ENCODE data around the gene YIPF7. TPM values are rescaled to one million over a fixed set of nuclear protein-coding genes. Genes with fewer than 3 reads are reported as not detected.

Gene YIPF7
- polyA plus RNA-seq (ENCODE audit: insufficient read depth in 1 of 5, insufficient read length in 5 of 5, low replicate concordance in 1 of 5) = under 1 TPM; 0.19 to 0.53 (median 0.44) TPM
- long read RNA-seq, donor 1 = 0 reads
- long read RNA-seq, donor 2 = 0 reads
- long read RNA-seq, donor 3 = 0 reads
- long read RNA-seq, donor 4 = 0 reads
- long read RNA-seq, donor 5 = 0 reads
- long read RNA-seq, donor 6 = 0 reads
- long read RNA-seq, donor 7 = 0 reads
- long read RNA-seq, donor 8 = 0 reads

DNA sequence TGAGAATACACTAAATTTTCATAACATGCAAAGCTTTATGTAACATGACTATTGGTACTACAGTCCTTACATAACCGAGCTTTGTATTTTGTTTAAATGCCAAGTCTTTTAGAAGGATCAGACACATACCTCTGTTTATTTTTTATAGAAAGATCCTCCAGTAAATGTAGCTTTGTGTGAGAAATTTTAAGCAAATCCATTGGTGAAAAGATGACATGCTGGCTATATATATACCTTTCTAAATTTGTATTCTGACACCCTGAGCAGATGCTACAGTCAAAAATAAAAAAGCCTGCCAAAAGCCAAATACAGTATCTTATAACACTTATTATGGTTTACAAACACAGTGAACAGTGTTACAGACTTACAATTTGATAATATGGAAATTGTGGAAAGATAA is at the start of gene YIPF7:
YIPF7 (minus strand) TSS at position 201 of the 400 bp plus-strand sequence. CDS start 1,525 bp downstream, outside the sequence.
- DNase-seq = no peak

DNA sequence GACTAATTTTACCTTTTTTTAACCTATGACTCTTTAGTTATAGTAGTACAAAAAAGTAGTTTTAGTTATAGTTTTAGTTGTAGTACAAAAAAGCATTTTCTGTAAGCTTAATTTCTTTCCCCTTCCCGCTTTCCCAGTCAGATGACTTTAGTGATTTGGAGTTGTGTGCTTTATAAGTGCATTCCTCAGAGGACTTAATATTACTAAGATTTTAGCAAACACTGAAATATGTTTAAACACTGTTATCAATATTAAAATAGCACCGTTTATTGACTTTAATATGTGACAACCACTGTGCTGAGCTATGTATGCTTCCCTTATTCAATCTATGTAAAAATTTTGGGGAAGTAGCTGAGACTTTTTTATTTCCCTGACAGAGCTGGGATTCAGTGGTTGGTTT is 49.6 kb upstream of the YIPF7 start:
- no peak for DNase-seq

DNA sequence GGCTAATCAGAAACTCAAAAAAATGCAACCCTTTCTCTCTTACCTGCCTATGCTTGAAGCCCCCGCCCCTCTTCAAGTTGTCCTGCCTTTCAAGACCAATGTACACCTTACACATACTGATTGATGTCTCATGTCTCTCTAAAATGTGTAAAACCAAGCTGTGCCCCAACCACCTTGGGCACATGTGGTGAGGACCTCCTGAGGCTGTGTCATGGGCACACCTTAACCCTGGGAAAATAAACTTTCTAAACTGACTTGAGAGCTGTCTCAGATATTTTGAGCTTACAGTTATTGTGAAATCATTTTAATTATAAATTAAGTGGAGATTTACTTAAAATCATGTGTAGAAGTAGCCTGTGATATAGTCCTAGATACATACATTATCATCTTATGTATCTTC is 49.0 kb upstream of the YIPF7 start:
- no peak for DNase-seq

DNA sequence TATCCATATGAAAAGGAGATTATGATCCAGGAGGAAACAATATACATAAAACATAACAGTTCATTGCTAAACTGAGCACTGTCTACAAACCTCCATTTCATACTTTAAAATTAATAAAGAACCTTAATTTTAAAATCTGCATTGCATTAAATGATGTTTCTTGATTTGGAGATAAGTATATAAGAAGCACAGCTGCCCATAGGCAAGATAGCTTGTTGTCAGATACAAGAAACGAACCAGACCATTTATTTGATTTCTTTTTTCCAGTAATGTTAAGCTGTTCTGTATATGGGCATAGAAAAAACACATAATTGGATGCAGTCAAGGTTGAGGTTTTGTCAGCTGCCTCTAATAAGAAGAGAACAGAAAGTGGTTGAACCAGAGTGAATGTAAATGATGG is 33.2 kb upstream of the YIPF7 start:
- no peak for DNase-seq

DNA sequence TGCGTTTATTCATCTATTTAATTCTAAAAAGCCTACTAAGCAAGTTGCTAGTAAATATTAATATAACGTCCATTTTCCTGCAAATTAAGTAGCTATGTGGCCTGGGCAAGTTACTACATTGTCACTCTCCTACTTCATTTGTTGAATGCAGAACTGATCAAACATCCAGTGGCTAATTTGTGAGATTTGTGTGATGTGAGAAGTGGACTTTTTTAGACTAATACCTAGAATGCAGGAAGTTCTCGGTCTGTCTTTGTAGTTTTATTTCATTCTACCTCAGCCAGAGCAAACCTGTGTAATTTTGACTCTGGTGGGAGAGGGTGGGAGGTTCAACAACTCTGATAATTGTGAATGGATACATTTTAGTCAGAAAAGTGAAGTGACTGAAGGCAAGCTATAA is 27.6 kb upstream of the YIPF7 start:
- DNase-seq = no peak

DNA sequence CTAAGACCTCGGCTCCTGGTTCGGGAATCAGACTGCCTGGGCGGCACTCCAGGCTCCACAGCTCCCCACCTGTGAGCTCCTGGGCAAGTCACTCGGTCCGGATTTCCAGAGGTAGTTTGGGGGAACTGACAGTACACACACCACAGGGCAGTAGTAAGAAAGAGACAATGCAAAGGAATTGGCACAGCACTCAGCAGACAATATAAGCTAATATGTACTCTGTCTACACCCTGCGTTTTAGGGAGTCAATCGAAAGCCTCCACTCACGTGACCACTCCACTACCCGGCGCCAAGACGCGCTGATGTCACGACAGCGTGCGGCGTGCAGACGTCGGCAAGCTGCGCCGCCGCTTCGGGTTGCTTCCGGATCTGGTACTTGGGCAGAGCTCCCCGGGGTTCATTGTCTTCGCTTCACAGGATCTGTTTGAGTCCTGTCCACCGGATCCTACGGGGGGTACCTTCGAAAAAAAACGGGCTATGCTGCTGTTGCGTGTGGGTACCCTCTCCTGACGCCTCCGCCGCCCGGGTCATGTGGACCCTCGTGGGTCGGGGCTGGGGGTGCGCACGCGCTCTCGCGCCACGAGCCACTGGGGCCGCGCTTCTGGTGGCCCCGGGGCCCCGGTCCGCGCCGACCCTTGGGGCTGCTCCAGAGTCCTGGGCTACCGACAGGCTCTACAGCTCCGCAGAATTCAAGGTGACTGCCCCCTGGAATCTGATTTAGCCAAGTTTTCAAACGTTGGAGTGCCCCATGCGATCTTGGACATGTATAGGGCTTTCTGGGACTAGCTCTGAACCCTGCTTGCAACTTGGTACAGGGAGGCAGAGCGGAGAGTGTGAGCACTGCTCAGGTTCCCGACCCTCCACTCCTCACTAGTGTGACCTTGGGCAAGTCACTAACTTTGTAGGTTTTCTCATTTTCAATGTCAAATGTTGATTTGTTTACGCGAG is 26.9 kb upstream of the YIPF7 start, which contains the start of gene GUF1:
GUF1 (plus strand) TSS at position 327 of the 948 bp plus-strand sequence; CDS start at position 530, 203 bp downstream.
- peak; percentile 92 to 93 for DNase-seq

DNA sequence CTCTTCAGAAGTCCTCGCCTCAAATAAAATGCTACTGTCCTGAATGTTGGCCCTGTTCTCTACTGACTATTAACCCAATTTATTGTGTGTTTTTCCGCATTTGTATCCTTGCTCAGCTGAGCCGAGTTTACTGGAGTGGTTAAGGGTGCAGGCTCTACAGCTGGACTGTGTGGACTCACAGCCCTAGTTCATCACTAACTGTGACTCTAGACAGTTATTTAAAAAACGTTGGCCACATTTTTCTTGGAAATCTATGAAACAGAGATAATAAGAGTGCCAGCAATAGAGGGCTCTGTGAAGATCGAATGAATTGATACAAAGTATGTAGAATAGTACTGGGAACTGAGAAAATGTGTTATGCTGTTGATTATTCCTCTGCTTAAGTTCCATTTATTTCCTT is 23.9 kb upstream of the YIPF7 start:
- no peak for DNase-seq

DNA sequence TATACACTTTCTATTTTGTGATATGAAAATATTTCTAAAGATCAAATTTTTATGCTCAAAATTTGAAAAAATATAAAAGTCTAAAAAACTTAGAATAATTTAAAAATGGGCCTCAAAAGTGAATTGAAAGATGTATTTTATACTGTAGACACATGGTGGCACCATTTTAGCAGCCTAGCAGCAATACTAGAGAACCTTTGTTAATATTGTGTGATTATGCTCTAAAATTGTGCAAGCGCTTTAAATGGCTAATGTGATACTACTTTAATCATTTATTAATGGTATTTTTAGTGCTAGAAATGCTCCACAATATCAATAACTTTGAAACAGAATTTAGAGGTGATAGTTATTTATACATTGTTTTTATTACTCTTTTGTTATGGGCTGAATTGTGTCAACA is 23.0 kb upstream of the YIPF7 start:
- no peak for DNase-seq

DNA sequence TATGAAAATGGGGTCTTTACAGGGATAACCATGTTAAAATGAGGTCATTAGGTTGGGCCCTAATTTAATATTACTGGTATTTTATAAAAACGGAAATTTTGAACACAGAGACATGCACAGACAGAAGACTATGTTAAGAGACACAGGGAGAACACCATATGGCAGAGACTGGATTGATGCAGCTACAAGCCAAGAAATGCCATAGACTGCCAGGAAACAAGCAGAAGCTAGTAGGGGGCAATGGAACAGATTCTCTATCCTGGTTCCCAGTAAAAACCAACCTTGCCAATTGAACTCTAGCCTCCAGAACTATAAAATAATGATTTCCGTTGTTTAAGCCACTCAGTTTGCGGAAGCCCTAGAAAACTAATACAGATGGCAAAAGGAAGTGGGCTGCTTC is 20.2 kb upstream of the YIPF7 start:
- DNase-seq = no peak

DNA sequence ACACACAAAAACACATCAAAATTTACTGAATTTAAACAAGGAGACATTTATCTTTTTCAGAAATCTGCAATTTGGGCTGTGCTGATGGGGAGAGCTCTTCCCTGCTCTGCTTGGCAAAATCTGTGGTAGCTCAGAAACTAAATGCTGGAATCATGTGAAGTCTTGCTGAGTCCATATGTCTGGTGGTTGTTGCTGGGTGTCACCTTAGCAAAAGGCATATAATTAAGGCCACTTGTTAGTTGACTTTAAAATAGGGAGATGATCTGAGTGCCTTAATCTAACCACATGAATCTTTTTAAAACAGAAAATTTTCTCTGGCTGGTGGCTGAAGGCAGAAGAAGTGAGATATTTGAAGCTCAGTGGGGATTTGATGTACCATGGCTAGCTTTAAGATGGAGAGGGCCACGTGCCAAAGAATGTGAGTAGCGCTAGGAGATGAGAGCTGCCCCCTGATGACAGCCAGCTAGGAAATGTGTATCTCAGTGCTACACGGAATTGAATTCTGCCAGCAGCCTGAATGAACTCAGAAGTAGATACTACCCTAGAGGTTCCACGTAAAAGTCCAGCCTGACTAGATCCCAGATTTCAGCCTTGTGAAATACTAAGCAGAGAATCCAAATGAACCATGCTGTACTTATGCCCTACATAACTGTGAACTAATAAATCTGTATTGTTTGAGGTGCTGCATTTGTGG is 19.2 kb upstream of the YIPF7 start:
- DNase-seq = no peak

DNA sequence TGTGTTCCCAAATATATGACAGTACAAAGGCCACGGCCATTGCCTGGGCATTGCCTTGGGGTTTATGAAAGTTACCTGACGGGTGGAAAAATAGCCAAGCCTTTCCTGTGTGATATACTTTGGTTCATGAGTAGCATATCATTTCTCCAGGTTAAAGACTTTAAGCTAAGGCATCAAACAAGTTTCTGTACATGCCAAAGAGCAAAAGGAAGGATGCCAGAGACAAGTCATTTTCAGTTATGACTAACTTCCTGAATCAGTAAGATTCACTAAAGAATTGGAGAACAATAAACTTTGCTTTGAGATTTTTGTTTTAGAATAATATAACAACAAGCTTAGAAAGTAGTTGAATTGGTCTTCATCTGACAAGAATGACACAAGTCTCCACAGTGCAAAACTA is 17.1 kb upstream of the YIPF7 start:
- no peak for DNase-seq

DNA sequence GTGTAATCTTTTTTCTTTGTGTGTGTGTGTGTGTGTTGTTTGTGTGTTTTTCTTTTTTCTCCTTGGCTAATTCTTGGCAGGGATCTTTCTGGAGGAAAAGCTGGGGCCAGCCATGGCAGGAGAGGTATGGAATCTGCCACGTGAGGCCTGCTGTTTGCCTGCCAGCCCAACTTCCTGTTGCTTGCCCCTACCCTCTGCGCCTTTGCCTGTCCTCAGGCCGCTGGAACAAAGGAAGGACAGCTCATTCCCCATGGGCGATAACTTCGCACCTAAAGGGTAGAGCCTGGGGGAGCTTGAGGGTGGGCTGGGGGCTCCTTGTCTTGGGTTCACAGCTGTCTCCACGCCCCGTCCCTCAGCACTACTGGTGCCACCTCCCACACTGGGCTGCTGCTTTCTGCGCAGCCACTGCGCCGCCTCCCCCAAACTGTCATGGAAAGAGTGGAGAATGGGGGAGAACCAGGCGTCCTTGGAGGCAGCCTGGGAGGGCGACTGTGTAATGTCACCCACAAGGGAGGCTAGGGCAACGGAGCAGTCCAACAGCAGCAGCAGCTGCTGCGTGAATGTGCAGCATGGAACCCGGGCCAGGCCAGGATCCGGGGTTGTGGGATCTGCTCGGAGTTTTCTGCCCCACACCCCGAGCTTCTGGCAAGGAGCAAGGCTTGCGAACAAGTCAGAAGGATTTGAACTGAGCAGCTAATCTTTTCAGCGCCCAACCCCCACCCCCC is 12.3 kb upstream of the YIPF7 start:
- no peak for DNase-seq

DNA sequence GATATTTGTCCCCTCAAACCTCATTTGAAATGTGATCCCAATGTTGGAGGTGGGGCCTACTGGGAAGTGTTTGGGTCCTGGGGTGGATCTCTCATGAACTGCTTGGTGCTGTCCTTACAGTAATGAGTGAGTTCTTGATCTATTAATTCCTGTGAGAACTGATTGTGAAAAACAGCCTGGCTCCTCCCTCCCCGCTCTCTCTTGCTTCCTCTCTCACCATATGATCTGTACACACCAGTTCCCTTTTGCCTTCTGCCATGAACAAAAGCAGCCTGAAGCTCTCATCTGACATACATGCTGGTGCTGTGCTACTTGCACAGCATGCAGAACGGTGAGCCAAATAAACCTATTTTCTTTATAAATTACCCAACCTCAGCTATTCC is 11.2 kb upstream of the YIPF7 start:
- no peak for DNase-seq

DNA sequence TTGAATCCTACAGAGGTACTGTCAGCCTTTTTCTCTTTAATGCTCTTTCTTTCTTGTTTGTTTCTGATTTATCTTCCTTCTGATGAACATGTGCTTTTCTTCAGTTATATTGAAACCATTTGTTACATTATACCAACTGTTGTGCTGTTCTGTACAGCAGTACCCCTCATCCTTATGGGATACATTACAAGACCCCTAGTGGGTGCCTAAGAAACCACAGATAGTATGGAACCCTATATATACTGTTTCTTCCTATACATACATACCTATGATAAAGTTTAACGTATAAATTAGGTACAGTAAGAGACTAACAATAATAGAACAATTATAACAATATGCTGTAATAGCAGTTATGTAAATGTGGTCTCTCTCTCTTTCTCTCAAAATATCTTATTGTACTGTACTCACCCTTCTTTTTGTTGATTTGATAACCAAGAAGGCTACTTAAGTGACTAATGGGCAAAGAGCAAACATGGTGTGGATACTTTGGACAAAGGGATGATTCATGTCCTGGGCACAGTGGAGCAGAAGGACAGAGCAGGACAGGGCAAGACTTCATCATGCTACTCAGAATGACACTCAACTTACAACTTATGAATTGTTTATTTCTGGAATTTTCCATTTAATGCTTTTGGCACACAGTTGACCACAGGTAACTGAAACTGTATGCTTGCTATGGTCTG is 10.7 kb upstream of the YIPF7 start:
- DNase-seq = no peak

DNA sequence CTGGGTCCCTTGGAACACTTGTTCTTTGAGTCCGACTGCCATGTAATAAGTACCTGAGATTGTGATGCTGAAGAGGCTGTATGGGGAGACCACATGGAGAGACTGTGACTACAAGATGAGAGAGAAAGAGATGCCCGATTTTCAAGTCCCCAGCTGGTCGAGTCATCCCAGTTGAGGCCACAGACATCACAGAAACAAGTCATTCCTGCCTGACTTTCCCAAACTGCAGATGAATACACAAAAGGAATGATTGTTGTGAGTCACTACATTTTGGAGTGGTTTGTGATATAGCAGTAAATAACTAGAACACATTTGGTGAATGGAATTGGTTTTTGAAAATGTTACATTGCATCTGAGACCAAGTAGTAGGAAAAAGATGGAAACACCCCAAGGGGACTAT is 9.0 kb upstream of the YIPF7 start:
- no peak for DNase-seq

DNA sequence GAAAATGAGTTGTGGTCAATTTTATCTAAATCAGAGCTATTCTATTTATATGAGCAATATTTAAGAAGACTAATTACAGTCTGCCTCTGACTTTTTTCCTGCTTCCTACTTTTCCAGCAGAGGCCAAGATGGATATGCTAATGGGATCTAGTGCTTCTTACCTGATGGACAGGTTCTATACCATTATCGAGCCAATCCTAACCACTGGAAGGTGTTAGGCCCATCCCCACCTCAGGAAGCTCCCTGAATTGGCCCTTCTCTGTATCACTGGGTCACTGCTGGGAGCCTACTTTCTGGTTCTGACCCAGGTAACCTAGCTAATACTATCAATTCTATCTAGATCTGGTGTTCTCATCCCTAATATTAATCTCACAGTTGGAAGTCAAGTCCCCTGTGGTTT is 577 bp upstream of the YIPF7 start:
- no peak for DNase-seq

DNA sequence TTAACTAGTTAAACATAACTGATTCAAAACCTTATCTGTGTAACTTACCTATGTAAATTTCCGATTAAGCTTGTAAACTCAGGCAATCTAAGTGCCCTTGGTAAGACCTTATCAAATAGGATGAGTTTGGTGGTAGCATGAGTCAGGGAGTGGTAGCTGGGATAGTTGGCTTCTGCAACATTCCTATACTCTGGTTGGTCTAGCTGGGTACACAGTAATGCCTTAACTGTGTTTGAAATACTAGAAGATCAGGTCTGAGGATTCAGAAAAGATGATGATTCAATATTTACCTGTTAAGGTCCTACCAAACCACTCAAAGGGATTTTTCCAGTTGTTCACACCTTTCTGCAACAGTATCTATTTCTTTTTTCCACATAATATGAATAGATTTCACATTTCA is 5.3 kb downstream of the YIPF7 start:
- DNase-seq = no peak

DNA sequence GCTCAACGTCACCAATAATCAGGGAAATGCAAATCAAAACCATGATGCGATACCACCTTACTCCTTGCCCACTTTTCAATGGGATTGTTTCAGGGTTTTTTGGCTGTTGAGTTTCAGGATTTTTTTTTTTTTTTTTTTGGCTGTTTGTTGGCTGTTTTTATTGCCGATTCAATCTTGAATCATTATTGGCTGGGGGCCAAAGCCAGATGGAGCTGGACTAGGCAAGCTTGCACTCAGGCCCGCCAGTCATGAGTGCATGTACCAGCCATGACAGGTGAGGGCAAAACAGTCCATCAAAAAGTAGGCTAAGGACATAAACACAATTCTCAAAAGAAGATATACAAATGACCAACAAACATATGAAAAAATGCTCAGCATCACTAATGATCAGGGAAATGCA is 13.3 kb downstream of the YIPF7 start:
- no peak for DNase-seq

DNA sequence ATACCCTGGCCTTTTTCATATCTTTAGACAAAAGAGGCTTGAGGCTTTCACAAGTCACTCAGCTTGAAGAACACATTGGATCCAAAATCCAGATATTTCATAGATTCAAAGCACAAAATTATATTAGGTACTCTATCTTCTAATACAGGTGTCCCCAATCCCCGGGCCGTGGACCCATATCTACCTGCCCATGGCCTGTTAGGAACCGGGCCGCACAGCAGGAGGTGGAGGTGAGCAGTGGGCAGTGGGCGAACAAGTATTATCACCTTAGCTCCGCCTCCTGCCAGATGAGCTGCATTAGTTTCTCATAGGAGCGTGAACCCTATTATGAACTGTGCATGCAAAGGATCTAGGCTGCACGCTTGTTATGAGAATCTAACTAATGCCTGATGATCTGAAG is 18.7 kb downstream of the YIPF7 start:
- no peak for DNase-seq

DNA sequence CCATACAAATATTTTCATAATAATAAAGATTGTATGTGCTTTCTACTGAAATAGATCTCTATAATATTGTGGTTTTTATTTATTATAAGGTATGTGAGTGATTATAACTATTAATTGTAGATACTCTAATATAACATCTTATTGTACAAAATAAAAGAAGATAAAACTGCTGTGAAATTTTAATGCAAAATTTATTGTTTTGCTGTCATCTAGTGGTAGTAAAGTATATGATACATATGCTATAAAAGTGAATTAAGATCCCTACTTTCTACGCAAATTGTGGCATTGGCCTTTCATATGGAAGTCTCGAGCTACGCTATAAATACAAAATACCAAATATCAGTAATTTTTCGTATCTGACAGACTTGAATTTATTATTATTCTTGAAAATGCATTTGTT is 19.3 kb downstream of the YIPF7 start:
- no peak for DNase-seq

DNA sequence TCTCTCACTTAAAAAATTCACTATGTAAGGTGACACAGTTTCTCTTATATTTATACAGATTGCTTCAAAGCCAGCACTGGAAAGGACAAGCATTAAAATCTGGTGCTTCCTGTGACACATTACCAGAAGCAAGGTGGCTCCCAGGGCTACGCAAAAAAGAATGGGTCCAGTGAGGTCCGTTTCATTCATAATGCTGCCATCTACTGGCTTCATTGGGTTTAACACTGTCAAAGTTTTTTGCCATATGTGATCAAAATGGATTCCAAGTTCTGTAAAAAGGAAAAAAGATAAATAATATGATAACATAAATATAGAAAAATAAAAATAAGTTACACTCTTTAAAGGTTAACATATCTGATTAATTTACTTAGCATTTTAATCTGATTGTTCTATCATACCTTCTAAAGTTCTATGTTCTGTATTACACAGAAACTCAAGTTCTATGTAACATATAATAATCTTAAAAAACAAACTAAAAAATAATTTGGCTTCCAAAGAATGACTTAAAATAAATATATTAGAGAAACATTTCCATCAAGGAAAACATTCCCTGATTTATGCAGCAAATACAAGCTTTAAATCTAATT is 22.1 kb downstream of the YIPF7 start:
- DNase-seq = peak; percentile 8 to 10

Data from right lung (tissue), 10 donors.